ENCODE measurements around the gene TIMP1.

DNA sequence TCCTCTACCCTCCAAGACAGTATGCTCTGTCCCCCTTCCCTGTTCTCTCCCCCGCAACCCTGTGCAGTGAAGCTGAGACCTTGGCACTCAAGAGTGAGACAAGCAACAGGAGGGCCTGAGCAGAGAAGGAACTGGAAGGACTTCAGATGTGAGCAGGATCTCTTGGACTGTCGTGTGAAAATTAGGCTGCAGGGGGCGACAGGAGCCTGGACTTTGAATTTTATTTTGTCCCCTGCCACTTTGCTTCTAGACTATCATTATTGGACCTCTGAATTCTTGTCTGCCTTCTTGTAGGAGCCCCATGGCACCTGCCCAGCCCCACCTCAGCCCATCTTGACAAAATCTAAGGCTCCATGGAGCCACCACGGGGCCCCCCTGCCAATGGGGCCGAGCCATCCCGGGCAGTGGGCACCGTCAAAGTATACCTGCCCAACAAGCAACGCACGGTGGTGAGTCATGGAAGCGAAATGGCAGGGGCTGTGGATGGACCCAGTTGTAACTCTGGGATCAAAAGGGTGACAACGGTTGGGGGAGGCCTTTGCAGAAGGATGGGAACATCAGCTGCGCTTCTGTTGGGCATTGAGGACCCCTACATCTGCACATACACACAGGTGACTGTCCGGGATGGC lies 19.5 kb upstream of the TIMP1 start:
- TF ChIP-seq, protein P1, sequence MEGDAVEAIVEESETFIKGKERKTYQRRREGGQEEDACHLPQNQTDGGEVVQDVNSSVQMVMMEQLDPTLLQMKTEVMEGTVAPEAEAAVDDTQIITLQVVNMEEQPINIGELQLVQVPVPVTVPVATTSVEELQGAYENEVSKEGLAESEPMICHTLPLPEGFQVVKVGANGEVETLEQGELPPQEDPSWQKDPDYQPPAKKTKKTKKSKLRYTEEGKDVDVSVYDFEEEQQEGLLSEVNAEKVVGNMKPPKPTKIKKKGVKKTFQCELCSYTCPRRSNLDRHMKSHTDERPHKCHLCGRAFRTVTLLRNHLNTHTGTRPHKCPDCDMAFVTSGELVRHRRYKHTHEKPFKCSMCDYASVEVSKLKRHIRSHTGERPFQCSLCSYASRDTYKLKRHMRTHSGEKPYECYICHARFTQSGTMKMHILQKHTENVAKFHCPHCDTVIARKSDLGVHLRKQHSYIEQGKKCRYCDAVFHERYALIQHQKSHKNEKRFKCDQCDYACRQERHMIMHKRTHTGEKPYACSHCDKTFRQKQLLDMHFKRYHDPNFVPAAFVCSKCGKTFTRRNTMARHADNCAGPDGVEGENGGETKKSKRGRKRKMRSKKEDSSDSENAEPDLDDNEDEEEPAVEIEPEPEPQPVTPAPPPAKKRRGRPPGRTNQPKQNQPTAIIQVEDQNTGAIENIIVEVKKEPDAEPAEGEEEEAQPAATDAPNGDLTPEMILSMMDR (IDR thresholded peaks at IDR 0.05; ENCODE audit: low read depth, low read length): peak; percentile 38
- no peak for TF ChIP-seq EZH2phosphoT487 (IDR thresholded peaks at IDR 0.05; ENCODE audit: low read depth)
